Dedifferentiated amniotic fluid mesenchymal stem cell (primary cell): ENCODE measurements around the gene KMT5C.

Experiments
- DNase-seq: peaks from one replicate; pipeline ENCODE4 v3.0.0-alpha.2; 2016; ENCODE audit errors: extremely low spot score

KMT5C gene

DNA sequence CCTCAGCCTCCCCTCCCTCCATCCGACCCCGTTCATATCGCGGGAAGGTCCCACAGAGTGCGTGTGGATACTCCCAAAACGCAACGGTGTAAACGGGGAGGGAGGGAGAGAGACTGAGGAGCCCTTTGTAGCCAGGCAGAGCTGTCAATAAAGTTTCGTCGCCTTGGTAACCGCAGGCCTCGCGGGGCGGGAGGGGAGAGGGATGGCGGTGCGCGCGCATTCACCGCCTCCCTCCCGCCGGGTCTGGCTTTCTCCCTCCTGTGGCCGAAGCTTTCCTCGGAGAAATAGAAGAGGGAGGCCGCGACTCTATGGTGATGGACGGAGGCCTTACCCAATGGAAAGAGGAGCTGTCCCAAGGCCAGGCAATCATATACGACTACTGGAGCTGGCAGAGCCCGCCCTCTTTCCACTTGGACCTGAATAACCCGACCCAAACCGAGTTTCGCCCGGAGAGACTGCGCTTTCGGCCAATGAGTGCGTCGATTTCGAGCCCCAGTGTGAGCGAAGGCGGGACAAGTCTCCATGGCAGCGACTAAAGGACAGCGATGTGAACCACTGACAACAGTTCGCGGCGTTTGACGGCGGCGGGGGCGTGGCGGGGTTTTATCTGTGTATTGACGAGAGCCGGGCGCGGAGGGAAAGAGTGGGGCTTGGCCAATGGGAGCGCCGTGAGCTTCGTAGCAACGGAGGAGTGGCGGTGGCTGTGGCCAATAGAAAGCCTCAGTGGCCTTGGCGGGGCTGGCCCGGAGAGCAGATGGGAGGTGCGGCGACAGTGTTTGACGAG lies at the start of gene KMT5C:
KMT5C (plus strand) TSS at position 772 of the 784 bp plus-strand sequence. CDS start 2,061 bp downstream, outside the sequence.
- DNase-seq: peak; percentile 100

DNA sequence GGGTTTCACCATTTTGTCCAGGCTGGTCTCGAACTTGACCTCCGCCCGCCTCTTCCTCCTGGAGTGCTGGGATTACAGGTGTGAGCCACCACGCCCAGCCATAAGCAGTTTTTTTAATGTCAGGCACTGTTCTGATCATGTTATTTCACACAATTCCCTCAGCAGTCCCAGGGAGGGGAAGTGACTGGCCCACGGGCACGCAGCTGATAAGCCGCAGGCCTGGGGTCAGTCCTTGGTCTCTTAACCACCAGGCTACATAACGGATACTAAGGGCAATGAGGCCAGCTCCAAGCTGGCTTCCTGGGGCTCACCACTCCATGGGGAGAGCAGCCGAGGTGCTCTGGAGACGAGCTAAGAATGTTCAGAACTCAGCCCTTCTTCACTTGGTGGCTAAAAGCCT lies 42.4 kb upstream of the KMT5C start:
- no peak for DNase-seq

DNA sequence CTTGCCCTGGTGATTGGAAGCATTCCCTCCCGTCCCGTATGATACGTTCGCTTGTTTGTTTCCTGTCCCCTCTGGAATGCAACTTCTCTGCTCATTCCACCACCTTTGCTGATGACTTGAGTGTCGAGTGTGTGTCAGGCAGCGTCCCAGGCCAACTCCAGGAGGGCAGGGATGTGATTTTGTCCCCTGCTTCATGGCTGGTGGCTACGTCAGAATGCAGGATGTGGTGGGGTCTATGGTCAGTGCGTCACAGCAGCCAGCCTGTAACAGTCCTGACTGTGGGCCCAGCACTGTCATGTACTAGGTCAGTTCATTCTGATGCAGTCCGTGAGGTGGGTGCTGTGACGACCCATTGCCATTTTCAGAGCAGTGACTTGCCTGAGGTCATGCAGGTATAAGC lies 39.7 kb upstream of the KMT5C start:
- no peak for DNase-seq

DNA sequence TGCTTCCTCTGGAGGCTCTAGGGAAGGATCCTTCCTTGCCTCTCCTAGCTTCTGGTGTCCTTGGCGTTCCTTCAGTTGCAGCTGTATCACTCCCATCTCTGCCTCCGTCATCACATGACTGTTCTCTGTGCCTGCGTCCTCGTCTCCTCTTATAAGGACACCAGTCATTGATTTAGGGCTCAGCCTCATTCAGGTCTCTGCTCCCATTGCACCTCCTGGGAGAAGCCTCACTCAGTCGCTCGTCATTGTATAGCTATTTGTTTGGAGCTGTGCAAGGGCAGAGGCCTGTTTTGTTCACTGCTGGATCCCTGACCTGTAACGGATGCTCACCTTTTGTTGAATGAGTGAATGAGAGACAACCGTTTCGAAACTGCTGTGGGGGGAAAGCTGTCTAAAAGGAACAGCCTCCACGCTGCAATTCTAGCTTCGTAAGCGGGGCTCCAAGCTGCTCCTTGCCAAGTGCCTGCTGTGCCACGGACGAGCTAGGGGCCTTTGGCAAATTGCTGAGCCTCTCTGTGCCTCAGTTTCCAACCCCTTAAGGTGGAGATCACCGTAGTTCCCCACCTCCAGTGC lies 38.7 kb upstream of the KMT5C start:
- no peak for DNase-seq

DNA sequence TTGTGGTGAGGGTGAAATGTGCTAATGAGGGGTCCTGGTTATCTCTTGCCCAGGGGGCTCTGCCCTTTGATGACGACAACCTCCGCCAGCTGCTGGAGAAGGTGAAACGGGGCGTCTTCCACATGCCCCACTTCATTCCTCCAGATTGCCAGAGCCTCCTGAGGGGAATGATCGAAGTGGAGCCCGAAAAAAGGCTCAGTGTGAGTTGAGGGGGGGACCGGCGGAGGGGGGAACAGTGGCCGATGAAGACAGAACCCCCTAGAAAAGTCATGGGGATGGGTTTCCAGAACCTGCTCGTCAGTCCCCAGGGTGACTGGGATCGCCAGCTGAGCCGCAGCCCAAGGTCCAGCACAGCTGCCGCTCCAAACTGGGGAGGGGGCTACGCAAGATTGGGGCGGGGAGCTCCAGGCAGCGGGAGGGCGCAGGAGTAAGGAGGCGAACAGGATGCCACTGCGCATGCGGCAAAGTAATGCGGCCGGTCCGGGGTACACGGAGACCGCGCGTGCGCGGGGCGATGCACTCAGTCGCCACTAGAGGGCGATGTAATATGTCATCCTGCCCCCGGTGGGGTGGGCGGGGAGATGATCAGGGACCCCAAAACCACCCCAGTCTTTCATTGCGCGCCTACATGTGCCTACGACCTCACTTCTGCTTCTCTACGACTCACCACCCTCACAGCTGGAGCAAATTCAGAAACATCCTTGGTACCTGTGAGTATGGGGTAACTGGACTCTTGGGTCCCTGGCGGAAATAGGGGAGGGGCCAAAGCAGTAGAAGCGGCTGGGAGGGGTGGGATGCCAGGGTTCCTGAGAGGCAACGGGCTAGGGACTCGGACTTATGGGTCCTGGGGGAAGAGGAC lies 38.0 kb upstream of the KMT5C start:
- DNase-seq: peak; percentile 58

DNA sequence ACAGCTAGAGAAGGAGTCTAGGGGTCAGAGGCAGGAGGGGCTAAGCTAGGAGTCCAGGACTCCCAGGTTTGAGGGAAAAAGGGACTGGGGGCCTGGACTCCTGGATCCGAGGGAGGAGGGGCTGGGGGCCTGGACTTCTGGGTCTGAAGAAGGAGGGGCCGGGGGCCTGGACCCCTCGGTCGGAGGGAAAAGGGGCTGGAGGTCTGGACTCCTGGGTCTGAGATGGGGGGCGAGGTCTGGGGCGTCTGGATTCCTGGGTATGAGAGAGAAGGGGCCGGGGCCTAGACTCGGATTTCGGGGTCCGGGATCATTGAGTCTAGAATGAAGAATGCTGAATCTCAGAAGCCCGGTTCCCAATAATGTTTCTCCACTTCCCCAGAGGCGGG lies 37.4 kb upstream of the KMT5C start:
- DNase-seq: no peak

DNA sequence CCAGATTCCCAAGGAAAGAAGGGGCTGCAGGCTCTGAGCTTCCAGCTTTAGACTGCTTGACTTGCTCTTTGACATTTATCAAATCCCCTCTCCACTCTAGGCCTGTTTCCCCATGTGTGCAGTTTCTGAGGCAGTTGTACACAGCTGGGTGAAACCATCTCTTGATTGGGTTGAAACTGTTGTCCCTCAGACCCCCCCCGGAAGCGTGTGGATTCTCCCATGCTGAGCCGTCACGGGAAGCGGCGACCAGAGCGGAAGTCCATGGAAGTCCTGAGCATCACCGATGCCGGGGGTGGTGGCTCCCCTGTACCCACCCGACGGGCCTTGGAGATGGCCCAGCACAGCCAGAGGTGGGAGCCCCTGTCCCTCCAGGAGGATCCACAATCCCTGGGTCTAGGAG lies 36.2 kb upstream of the KMT5C start:
- no peak for DNase-seq

DNA sequence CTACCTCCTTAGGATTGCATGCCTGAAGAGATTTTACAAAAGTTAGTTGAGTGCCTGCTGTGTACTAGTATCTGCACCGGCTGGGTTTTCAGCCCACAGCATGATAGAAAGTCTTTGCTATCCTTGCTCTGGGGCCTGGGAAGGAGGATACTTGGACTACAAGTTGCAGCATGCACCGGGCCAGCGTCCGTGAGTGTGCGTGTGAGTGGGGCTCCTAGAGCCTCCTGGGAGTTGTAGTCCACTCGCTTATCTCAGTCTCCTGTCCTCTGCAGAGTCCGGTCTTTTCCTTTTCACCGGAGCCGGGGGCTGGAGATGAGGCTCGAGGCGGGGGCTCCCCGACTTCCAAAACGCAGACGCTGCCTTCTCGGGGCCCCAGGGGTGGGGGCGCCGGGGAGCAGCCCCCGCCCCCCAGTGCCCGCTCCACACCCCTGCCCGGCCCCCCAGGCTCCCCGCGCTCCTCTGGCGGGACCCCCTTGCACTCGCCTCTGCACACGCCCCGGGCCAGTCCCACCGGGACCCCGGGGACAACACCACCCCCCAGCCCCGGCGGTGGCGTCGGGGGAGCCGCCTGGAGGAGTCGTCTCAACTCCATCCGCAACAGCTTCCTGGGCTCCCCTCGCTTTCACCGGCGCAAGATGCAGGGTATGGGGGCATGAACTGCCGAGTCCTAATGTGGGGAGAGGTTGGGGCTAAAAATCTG lies 35.2 kb upstream of the KMT5C start:
- DNase-seq: no peak

DNA sequence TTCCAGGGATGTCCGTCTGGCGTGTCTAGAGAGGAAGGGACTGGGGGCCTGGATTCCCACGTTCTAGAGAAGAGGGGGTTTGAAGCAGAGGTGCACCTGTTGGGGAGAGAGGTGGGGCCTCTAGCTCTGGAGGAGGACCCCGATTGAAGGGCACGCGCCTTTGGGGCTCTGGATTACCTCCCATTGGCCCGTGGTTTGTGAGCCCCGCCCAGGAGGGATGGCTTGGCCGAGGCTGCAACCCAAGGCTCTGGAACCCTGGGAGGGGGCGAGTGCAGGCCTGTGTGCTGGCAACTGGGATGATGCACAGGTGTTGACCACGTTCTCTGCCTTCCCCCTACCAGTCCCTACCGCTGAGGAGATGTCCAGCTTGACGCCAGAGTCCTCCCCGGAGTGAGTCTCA lies 34.7 kb upstream of the KMT5C start:
- no peak for DNase-seq

DNA sequence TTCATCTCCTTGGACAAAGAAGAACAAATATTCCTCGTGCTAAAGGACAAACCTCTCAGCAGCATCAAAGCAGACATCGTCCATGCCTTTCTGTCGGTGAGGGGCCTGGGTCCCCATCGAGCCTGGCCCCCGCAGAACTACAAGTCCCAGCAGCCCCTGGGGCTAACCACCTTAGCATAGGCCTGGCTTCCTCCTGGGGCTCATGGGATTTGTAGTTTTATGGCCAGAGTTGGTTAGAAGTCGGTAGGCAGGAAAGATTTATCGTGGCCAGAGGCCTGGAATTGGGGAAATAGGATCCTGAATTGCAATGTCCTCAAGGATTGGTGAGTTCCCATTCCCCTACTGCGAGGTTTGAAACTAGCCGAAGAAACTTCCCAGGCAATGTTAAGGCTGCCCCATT lies 34.2 kb upstream of the KMT5C start:
- no peak for DNase-seq

DNA sequence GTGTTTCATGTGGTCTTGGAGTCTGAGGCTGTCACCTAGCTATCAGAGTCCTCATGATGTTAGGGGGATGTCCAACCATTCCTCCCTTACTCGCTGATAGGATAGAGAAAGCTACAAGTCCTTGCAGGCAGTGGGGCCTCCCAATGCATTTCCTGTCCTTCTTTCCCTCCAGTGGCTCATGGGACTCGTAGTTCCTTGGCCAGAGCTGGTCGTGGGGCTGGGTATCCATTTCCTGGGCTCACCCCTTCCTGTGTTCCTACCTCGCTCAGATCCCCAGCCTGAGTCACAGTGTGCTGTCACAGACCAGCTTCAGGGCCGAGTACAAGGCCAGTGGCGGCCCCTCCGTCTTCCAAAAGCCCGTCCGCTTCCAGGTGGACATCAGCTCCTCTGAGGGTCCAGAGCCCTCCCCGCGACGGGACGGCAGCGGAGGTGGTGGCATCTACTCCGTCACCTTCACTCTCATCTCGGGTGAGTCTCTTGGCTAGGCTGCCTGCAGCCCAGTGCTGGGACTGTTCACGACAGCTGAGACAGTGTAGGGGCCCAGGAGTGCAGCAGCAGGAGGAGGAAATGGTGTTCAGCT lies 33.6 kb upstream of the KMT5C start:
- DNase-seq: no peak

DNA sequence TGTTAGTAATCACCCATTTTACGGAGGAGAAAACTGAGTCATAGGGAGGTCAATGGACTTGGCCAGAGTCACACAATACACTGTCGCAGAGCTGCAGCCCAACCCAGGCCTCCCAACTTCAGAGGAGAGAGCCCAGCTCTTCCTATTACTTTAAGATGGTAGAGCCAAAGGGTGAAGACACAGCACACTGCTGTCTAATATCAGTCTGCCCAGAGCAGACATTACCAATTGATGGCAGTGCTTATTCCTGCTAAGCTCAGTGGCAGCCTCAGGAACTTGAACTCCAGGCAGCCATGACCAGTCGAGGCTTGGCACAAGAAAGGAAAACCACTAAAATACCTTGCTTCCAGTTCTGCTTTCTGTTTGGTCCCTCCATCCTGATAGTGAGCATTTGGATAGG lies 33.0 kb upstream of the KMT5C start:
- no peak for DNase-seq

DNA sequence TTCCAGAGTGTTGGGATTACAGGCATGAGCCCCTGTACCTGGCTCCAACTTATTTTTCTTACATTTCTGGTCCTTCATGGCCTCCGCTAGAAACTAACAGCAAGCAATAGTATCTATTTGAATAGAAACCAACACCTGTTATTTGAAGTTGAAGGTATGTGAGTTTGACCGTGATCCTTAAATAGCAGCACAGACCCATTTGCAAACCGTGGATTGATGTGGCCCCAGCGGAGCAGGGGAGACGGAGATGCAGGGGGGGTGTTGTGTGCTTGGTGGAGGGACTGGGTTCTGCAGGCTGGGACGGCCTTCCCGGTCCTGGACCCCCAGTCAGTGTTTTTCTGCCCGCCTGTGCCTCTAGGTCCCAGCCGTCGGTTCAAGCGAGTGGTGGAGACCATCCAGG lies 31.4 kb upstream of the KMT5C start:
- no peak for DNase-seq

DNA sequence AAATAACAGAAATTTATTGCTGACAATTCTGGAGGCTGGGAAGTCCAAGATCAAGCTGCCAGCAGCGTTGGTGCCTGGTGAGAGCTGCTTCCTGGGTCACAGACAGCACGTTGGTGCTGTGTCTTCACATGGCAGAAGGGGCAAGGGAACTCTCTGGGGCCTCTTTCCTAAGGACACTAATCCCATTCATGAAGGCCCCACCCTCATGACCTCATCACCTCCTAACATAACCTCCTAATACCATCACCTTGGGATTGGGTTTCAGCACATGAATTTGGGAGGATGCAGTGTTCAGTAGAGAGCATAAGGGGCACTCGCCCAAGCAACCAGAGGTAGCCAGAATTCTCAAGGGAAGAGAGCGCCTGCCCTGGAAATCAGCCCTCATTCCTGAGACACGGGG lies 30.2 kb upstream of the KMT5C start:
- DNase-seq: no peak

DNA sequence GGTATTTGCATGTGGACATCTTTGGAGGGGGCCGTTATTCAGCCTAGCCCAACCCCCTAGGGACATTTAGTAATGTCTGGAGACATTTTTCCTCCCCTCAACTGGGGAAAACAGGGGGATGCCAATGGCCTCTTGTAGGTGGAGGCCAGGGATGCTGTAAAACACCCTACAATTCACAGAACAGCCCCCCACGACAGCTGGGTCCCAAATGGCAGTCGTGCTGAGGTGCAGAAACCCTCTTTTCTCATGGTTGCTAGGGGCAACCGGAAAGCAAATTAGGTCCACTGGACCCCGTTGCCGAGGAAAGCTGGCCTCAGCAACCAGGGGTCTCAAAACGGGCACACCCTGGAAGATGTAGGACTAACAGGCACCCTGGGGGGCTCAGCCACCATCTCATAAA lies 29.2 kb upstream of the KMT5C start:
- no peak for DNase-seq

DNA sequence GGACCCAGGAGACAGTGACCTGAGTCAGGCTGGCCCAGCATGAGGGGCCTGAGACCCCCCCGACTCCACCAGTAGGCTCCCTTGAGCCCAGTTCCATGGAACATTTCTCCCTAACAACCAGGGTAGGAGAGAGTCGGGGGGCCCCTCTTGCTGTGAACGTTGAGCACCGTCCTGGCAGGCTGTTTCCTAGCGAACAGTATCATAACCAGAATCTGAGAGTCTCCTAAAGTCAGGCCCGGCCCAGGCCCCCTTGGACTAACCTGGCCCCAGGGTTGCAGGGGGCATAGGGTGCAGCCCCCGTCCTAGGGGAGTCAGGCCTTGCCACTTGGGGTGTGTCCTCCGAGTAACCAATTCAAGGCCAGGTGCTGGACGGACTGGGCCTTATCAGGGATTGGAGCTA lies 28.3 kb upstream of the KMT5C start:
- DNase-seq: no peak

DNA sequence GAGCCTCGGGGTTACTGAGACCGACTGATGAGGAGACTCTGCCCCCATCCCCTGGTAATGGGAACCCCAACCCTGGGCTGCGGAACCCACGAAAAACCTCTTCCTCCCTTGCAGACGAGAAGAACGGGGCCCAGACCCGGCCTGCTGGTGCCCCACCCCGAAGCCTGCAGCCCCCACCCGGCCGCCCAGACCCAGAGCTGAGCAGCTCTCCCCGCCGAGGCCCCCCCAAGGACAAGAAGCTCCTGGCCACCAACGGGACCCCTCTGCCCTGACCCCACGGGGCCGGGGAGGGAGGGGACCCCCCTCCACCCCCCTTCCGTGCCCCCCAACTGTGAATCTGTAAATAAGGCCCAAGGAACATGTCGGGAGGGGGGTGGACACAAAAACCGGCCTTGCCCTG lies 27.9 kb upstream of the KMT5C start:
- no peak for DNase-seq

DNA sequence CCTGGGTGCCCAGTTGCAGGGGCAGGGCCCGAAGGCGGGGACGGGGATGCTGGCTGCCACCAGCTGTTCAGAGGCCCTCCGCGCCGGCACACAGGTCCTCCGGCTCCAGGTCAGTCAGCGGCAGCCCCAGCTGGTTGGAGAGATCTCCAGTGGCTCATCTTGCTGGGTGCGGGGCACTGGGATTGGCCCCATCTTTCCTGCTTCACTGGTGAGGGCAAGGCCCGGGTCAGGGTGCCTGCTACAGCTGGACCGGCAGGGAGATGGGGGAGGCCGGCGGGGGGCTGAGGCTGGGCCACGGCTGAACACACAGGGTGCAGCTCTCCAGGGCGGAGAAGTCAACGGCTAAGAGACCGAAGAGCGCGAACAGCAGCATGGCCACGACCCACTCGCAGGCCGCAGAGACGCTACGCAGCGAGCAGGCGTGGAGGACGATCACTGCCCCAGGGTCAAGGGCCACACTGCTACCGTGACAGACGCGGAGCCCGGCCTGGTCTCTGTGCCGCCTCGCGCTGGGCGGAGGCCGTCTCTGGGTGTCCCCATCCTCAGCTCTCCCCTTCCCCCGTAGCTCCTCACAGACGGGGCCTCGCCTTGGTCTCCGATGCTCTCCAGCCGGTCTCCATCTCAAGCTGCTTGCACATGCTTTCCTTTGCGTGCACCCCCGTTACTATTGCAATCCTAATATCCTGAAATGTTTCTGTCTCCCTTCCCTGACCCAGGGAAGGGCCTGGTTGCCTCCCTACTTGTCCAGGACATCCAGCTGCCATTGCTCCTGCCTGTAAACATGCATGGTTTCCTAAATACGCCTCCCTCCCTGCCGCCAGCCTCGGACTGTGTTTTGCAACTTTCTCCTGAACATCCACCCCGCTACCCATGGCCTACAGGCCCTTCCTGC lies 26.8 kb upstream of the KMT5C start:
- no peak for DNase-seq

DNA sequence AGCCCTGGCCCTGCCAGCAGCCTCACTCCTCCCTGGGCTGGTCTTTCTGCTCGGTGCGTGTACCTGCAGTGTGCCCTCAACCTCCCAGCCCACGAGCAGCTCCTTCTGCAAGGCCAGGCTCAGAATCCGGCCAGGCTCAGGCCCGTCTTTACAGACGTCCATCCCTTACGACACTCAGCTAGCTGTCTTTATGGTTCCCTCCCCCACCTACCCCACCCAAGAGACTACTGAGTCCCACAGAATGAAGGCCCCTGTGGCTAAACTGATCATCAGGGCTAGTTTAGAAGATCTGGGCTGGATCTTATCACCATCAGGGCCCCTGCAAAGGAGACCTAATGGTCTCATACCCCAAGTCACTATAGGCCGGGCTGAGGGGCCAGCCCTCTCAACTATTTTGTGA lies 25.3 kb upstream of the KMT5C start:
- no peak for DNase-seq

DNA sequence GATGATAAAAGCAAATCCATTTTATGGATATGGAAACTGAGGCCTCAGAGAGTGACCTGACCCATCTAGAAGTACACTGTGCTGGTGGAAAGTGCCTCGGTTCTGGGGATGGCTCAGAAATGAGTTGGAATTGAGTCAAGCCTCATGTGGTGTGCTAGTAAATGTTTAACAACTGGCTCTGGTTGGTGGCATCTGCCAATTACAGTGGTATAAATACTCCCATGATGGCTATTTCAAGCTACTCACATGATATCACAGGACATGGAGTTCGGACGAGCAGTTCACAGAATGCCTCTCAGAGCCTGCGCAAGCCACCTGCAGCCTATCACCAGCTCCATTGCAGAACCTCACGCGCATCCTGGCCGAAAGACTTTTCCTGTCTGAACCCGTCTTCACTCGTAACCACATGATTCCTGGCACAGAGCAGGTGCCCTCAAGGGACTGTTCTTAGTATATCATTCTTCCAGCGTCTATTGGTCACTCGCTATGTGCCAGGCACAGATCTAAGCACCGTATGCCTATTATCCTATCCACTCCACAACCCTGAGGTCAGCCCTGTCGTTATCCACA lies 23.6 kb upstream of the KMT5C start:
- DNase-seq: no peak

DNA sequence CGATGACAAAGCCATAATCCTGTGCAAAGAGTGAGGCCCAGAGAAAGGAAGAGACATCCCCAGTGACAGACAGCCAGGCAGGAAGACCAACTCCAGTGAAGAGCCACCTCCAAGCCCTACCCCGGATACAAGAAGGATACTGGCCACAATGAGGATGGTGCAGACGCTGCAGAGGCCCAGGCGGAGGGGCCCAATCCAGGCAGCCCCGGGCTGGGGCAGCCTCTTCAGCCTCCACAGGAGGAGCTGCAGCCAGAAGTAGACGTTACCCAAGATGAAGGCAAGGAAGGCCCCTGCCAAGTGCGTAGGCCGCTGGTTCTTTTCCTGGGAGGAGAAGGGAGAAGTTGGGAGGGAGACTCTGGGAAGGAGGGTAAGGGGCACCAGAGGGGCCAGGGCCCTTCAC lies 23.0 kb upstream of the KMT5C start:
- no peak for DNase-seq
